ENCODE measurements around the gene SLC35G2.

DNA sequence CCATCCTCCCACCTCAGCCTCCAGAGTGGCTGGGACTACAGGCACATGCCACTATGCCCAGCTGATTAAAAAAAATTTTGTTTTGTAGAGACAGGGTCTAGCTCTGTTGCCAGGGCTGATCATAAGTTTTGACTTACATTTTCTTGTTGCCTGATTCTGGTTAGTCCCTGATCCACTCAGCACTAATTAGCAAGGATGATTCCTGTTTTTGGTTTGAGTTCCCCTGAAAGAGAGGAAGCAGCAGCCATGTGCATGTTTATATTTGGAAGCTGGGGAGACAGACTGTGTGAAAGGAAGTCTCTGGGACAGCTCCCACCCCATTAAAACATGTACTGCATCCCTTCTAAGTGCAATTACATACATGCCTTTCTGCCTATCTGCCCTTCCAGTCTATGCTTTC is 39.5 kb downstream of the SLC35G2 start:
- TF ChIP-seq, protein P1, sequence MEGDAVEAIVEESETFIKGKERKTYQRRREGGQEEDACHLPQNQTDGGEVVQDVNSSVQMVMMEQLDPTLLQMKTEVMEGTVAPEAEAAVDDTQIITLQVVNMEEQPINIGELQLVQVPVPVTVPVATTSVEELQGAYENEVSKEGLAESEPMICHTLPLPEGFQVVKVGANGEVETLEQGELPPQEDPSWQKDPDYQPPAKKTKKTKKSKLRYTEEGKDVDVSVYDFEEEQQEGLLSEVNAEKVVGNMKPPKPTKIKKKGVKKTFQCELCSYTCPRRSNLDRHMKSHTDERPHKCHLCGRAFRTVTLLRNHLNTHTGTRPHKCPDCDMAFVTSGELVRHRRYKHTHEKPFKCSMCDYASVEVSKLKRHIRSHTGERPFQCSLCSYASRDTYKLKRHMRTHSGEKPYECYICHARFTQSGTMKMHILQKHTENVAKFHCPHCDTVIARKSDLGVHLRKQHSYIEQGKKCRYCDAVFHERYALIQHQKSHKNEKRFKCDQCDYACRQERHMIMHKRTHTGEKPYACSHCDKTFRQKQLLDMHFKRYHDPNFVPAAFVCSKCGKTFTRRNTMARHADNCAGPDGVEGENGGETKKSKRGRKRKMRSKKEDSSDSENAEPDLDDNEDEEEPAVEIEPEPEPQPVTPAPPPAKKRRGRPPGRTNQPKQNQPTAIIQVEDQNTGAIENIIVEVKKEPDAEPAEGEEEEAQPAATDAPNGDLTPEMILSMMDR (IDR thresholded peaks at IDR 0.05; ENCODE audit: insufficient read depth, low read length, poor library complexity, severe bottlenecking), result no peak
- TF ChIP-seq EZH2phosphoT487 (conservative IDR thresholded peaks at IDR 0.05; ENCODE audit: low read length), result no peak

Measured in SU-DHL-6 (cell line).